Measurements from ENCODE around the gene SETBP1.

SETBP1 gene

DNA sequence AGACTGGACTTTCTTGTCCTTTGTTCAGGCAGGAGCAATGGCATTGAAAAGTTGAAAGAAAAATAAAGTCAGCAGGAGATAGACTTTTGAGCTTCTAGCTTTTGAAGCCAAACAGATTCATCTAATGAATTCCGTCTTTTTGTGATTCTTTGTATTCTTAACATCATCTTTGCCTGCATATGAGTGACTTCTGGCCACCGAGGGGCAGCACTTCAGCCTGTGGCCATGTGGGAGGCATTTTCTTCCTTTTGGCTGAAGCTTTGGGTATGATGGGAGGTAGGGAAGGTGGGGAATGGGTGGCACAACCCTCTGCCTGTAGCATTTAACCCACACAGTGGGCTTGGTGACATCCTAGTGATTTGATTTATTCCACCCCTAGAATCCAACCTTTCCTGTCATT is 220.6 kb downstream of the SETBP1 start:
- H3K9ac ChIP-seq: no peak overlapping the region

DNA sequence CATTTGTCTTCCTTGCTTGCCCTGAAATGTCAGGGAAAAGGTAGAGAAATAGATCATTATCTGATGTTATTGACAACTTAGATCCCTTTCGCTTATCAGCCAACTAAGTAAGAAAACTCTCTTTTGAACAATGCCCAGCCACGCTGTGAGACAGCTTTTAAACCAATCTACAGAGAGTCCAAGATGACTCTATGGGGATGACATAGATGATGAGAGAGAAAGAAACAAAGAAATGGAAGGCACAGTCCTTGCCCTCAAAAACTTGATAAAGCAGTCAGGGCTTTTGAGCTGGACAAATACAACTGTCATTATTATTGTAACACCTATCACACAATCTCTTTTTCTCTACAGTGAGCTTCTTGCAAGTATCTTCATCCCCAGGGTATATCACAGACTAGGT is 222.6 kb downstream of the SETBP1 start:
- no peak overlapping the region for H3K4me2 ChIP-seq (ENCODE audit: low read length)
- H3K36me3 ChIP-seq (ENCODE audit: control insufficient read depth, insufficient read depth, low read length): no peaks in the 10 kb centered on the region
- no peak overlapping the region for H3K4me3 ChIP-seq (ENCODE audit: low read depth, low read length)
- H3K79me2 ChIP-seq: peaks cover 8% of the 10 kb centered on the region
- H3K27me3 ChIP-seq (ENCODE audit: control insufficient read depth, insufficient read depth, low read length): no peaks in the 10 kb centered on the region
- TF ChIP-seq, protein P1, sequence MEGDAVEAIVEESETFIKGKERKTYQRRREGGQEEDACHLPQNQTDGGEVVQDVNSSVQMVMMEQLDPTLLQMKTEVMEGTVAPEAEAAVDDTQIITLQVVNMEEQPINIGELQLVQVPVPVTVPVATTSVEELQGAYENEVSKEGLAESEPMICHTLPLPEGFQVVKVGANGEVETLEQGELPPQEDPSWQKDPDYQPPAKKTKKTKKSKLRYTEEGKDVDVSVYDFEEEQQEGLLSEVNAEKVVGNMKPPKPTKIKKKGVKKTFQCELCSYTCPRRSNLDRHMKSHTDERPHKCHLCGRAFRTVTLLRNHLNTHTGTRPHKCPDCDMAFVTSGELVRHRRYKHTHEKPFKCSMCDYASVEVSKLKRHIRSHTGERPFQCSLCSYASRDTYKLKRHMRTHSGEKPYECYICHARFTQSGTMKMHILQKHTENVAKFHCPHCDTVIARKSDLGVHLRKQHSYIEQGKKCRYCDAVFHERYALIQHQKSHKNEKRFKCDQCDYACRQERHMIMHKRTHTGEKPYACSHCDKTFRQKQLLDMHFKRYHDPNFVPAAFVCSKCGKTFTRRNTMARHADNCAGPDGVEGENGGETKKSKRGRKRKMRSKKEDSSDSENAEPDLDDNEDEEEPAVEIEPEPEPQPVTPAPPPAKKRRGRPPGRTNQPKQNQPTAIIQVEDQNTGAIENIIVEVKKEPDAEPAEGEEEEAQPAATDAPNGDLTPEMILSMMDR (IDR thresholded peaks at IDR 0.05): no peak
- no peaks in the 10 kb centered on the region for H3K4me1 ChIP-seq
- H3K27ac ChIP-seq: no peak overlapping the region
- no peak overlapping the region for H2AFZ ChIP-seq
- H3K9ac ChIP-seq: no peak overlapping the region
- no peaks in the 10 kb centered on the region for H3K9me3 ChIP-seq (ENCODE audit: control insufficient read depth, low read length)

More for the DNA sequence above, 220.6 kb downstream of the SETBP1 start:
- H3K4me3 ChIP-seq (ENCODE audit: low read depth, low read length): no peak overlapping the region
- peaks cover 6% of the 10 kb centered on the region for H3K79me2 ChIP-seq
- TF ChIP-seq, protein P1 (IDR thresholded peaks at IDR 0.05): no peak
- no peak overlapping the region for H2AFZ ChIP-seq
- H3K4me1 ChIP-seq: no peaks in the 10 kb centered on the region
- H3K27ac ChIP-seq: no peak overlapping the region
- no peak overlapping the region for H3K4me2 ChIP-seq (ENCODE audit: low read length)
- no peaks in the 10 kb centered on the region for H3K36me3 ChIP-seq (ENCODE audit: control insufficient read depth, insufficient read depth, low read length)
- H3K27me3 ChIP-seq (ENCODE audit: control insufficient read depth, insufficient read depth, low read length): no peaks in the 10 kb centered on the region
- no peaks in the 10 kb centered on the region for H3K9me3 ChIP-seq (ENCODE audit: control insufficient read depth, low read length)

DNA sequence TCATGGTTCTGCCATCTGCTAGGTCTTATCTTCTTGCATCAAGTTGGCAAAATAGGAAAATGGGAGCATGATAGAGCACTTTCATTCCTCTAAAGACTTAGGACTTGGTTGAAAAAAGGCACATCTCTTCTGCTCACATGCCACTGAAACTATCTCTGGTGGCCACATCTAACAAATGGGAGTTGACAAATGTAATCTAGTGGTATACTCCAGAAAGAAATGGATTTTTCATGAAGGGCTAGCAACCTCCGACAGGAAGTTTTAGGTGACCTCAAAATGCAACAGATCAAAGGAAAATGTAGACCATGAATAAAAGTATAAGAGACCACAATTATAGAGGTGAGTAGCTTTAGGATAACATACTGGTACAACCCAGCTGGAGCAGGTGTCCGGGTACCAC is 224.1 kb downstream of the SETBP1 start:
- no peaks in the 10 kb centered on the region for H3K27me3 ChIP-seq (ENCODE audit: control insufficient read depth, insufficient read depth, low read length)
- no peak overlapping the region for H3K9ac ChIP-seq
- H2AFZ ChIP-seq: no peak overlapping the region
- no peaks in the 10 kb centered on the region for H3K9me3 ChIP-seq (ENCODE audit: control insufficient read depth, low read length)
- H3K79me2 ChIP-seq: peaks cover 7% of the 10 kb centered on the region
- no peaks in the 10 kb centered on the region for H3K4me1 ChIP-seq
- H3K4me2 ChIP-seq (ENCODE audit: low read length): no peak overlapping the region
- no peak overlapping the region for H3K27ac ChIP-seq
- H3K36me3 ChIP-seq (ENCODE audit: control insufficient read depth, insufficient read depth, low read length): no peaks in the 10 kb centered on the region
- H3K4me3 ChIP-seq (ENCODE audit: low read depth, low read length): no peak overlapping the region
- TF ChIP-seq, protein P1 (IDR thresholded peaks at IDR 0.05): no peak

DNA sequence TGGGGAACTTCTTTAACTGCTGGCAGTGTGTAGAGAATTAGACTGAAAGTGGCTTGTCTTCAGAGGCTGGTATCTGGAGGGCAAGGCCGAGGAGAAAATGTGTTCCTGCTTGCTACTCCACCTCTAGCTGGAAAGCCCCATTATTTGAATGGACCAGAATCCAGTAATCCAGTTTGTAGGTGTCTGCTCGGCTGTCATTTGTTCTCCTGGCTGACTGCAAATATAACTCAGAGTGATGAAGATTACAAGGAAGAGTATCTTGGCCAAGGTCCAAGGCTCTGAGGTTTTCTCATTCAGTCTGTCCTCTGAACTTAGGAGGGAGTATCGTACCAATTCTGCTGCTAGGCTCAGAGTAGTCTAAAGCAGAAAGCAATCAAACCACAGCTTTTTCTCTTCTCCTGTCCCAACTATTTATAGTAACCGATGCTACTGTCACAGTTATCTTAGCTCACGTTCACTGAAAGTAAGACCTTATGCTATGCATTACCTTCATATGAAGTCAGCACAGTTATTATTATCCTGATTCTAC is 228.6 kb downstream of the SETBP1 start:
- TF ChIP-seq, protein P1 (IDR thresholded peaks at IDR 0.05): no peak
- peaks cover 6% of the 10 kb centered on the region for H3K4me1 ChIP-seq
- H3K9ac ChIP-seq: no peak overlapping the region
- no peak overlapping the region for H3K4me3 ChIP-seq (ENCODE audit: low read depth, low read length)
- H3K4me2 ChIP-seq (ENCODE audit: low read length): no peak overlapping the region
- no peaks in the 10 kb centered on the region for H3K27me3 ChIP-seq (ENCODE audit: control insufficient read depth, insufficient read depth, low read length)
- H3K9me3 ChIP-seq (ENCODE audit: control insufficient read depth, low read length): no peaks in the 10 kb centered on the region
- peaks cover 20% of the 10 kb centered on the region for H3K79me2 ChIP-seq
- no peak overlapping the region for H2AFZ ChIP-seq
- H3K27ac ChIP-seq: no peak overlapping the region
- no peaks in the 10 kb centered on the region for H3K36me3 ChIP-seq (ENCODE audit: control insufficient read depth, insufficient read depth, low read length)

DNA sequence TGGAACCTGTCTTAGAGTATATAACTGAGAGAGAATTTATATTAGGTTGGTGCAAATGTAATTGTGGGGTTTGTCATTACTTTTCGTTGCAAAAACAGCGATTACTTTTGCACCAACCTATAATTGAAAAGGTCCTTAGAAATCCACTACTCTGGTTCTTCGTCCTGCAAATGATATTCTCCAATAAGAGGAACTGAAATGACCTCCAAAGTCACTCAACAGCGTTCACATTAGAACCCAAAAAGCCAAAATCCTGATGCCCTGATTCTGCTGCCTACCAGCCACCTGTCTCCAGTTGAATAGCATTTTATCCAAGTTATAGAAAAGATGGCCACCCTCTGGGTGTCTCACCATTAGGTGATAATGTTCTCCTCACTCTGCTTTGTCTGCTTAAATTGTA is 230.6 kb downstream of the SETBP1 start:
- H3K4me1 ChIP-seq: peaks cover 6% of the 10 kb centered on the region

More for the DNA sequence above, 230.6 kb downstream of the SETBP1 start:
- peaks cover 20% of the 10 kb centered on the region for H3K79me2 ChIP-seq
- no peaks in the 10 kb centered on the region for H3K27me3 ChIP-seq (ENCODE audit: control insufficient read depth, insufficient read depth, low read length)
- H3K4me2 ChIP-seq (ENCODE audit: low read length): no peak overlapping the region
- H3K4me3 ChIP-seq (ENCODE audit: low read depth, low read length): no peak overlapping the region
- no peak overlapping the region for H3K27ac ChIP-seq
- TF ChIP-seq, protein P1 (IDR thresholded peaks at IDR 0.05): no peak
- no peaks in the 10 kb centered on the region for H3K9me3 ChIP-seq (ENCODE audit: control insufficient read depth, low read length)
- no peak overlapping the region for H2AFZ ChIP-seq
- H3K36me3 ChIP-seq (ENCODE audit: control insufficient read depth, insufficient read depth, low read length): no peaks in the 10 kb centered on the region
- H3K9ac ChIP-seq: no peak overlapping the region

All from parathyroid adenoma (tissue), 2 donors.